Natural killer cell (primary cell): ENCODE results near the gene MN1. TPM values are rescaled to one million over a fixed set of nuclear protein-coding genes. Genes with fewer than 3 reads are reported as not detected.

ENCODE experiments used
- ATAC-seq, 3 donors: fragments of 150-1000 bp in 2 of 3; fragments of 200-7000 bp in 1 of 3; cut with Tn5 transposase; 1 replicate in 1 of 3; 2 replicates in 2 of 3; pipeline ENCODE4 v1.10.0; 2021; ENCODE audit warnings: mild to moderate bottlenecking in 2 of 3, moderate library complexity in 2 of 3
- DNase-seq, 2 donors: peaks; one replicate each; pipeline versions ENCODE4 v3.0.0 to v3.0.0-alpha.2; 2013 to 2021; ENCODE audit warnings: mixed read lengths in 1 of 2
- H3K27ac ChIP-seq: one replicate; pipeline ENCODE4 v1.5.1; 2013; ENCODE audit warnings: mild to moderate bottlenecking, low read length
- H3K27me3 ChIP-seq: one replicate; pipeline ENCODE4 v1.6.1; 2013; ENCODE audit warnings: low read length; ENCODE audit not compliant: control insufficient read depth, insufficient read depth
- H3K36me3 ChIP-seq: one replicate; pipeline ENCODE4 v1.6.1; 2013; ENCODE audit warnings: low read length; ENCODE audit not compliant: control insufficient read depth, insufficient read depth
- H3K4me1 ChIP-seq: one replicate; pipeline ENCODE4 v1.6.1; 2013; ENCODE audit warnings: low read length; ENCODE audit not compliant: control insufficient read depth, insufficient read depth
- H3K4me3 ChIP-seq: one replicate; pipeline ENCODE4 v1.5.1; 2013; ENCODE audit warnings: low read length
- H3K9me3 ChIP-seq: one replicate; pipeline ENCODE4 v1.6.1; 2013; ENCODE audit warnings: low read length; ENCODE audit not compliant: control insufficient read depth, insufficient read depth
- H3K27ac Mint-ChIP-seq, 2 donors: one replicate each; pipeline ENCODE4 v1.8.0; 2022; ENCODE audit warnings: mild to moderate bottlenecking in 2 of 2, mixed read lengths in 2 of 2, moderate library complexity in 1 of 2
- H3K27me3 Mint-ChIP-seq, 2 donors: one replicate each; pipeline ENCODE4 v1.8.0; 2022; ENCODE audit warnings: low read depth in 2 of 2, mixed read lengths in 2 of 2
- H3K36me3 Mint-ChIP-seq: one replicate; pipeline ENCODE4 v1.8.0; 2022; ENCODE audit warnings: mixed read lengths
- H3K4me1 Mint-ChIP-seq, 2 donors: one replicate each; pipeline ENCODE4 v1.8.0; 2022; ENCODE audit warnings: mixed read lengths in 2 of 2
- H3K4me3 Mint-ChIP-seq: one replicate; pipeline ENCODE4 v1.8.0; 2022; ENCODE audit warnings: mild to moderate bottlenecking, moderate library complexity, mixed read lengths
- H3K9me3 Mint-ChIP-seq, 2 donors: one replicate each; pipeline ENCODE4 v1.8.0; 2022; ENCODE audit warnings: mixed read lengths in 2 of 2
- CTCF ChIP-seq: fragments of 200-600 bp; IDR thresholded peaks from one replicate; pipeline ENCODE4 v1.8.0; 2022; ENCODE audit warnings: antibody characterized with exemption
- WGBS: methylation state at CpG from one replicate; pipeline ENCODE4 v1.1.7; 2013; ENCODE audit warnings: missing lambda C conversion rate; ENCODE audit not compliant: insufficient coverage; 5-methylcytosine and 5-hydroxymethylcytosine counted together
- intact Hi-C: fragments of 100-400 bp; cut with micrococcal nuclease; formaldehyde crosslinking; loops from one replicate; pipeline ENCODE4 v1.14.2; 2022
- total RNA-seq, 4 donors: library from RNA; stranded (reverse); fragments of 120-200 nt in 1 of 4; gene quantifications; one replicate each; pipeline versions ENCODE4 v1.2.3 to v1.2.4, GENCODE V29; 2013 to 2022

The MN1 gene
- total RNA-seq, 3 donors from 2014 or later (not counting 1 experiment from before 2014, with no cell fraction given) = 0.39 to 0.83 (median 0.82) TPM

GRCh38 chr22:27844656-27845591, 43.4 kb upstream of the MN1 start:
- WGBS = 96% methylated on average over 19 of the region's 20 CpGs
- DNase-seq (no peak), ATAC-seq (no peak)
- no peaks in the 10 kb centered on the region for H3K9me3 ChIP-seq
- peaks cover 16% of the 10 kb centered on the region for H3K36me3 ChIP-seq
- Mint-ChIP-seq H3K9me3 (no peaks in the 10 kb centered on the region), H3K36me3 (no peaks in the 10 kb centered on the region), H3K4me3 (no peak overlapping the region), H3K4me1 (peaks cover 0 to 14% of the 10 kb centered on the region in 2 donors), H3K27me3 (no peaks in the 10 kb centered on the region), H3K27ac (no peak overlapping the region)
- H3K27me3 ChIP-seq = no peaks in the 10 kb centered on the region
- no peaks in the 10 kb centered on the region for H3K4me1 ChIP-seq
- intact Hi-C loops = no loop called here
- H3K27ac ChIP-seq = no peak overlapping the region
- no peak for TF ChIP-seq CTCF
- H3K4me3 ChIP-seq = no peak overlapping the region

DNA sequence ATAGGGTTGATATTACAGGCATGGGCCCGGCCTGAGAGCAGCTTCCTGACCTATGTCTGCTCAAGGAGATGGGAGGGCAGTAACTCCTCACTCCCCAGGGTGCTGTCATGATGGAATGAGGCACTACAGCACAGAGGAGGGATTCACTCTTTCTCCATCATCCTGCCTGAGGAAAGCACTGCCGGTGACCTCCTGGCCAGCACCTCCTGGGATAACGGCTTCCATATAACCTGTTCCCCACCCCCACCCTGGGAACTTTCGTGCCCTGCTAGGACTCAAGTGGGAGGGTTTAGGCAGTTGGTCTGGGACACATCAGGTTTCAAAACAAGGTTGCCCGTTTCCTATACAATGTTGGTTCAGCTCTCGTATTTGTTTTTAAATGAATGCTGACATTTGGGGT, 42.7 kb upstream of the MN1 start:
- no peak overlapping the region for H3K27ac ChIP-seq
- Mint-ChIP-seq H3K27ac (no peak overlapping the region), H3K4me3 (no peak overlapping the region), H3K27me3 (no peaks in the 10 kb centered on the region), H3K9me3 (no peaks in the 10 kb centered on the region), H3K4me1 (peaks cover 0 to 14% of the 10 kb centered on the region in 2 donors), H3K36me3 (no peaks in the 10 kb centered on the region)
- peaks cover 12% of the 10 kb centered on the region for H3K36me3 ChIP-seq
- H3K27me3 ChIP-seq = no peaks in the 10 kb centered on the region
- intact Hi-C loops = no loop called here
- TF ChIP-seq CTCF = no peak
- no peaks in the 10 kb centered on the region for H3K4me1 ChIP-seq
- H3K9me3 ChIP-seq = no peaks in the 10 kb centered on the region
- ATAC-seq (no peak), DNase-seq (no peak)
- WGBS = 98% methylated on average over 6 of the region's 6 CpGs
- H3K4me3 ChIP-seq = no peak overlapping the region

- no peak overlapping the region for H3K4me3 Mint-ChIP-seq
- H3K36me3 Mint-ChIP-seq = no peaks in the 10 kb centered on the region
- intact Hi-C loops = no loop called here
- no peak overlapping the region for H3K27ac ChIP-seq
- H3K36me3 ChIP-seq = peaks cover 6% of the 10 kb centered on the region
- no peak overlapping the region for H3K27ac Mint-ChIP-seq
- no peaks in the 10 kb centered on the region for H3K9me3 ChIP-seq
- H3K9me3 Mint-ChIP-seq = no peaks in the 10 kb centered on the region
- no peak for DNase-seq
- no peaks in the 10 kb centered on the region for H3K27me3 ChIP-seq
- TF ChIP-seq CTCF = no peak
- no peak overlapping the region for H3K4me3 ChIP-seq
- H3K27me3 Mint-ChIP-seq = no peaks in the 10 kb centered on the region
- WGBS = 83% methylated on average over 7 of the region's 7 CpGs
- no peaks in the 10 kb centered on the region for H3K4me1 ChIP-seq
- ATAC-seq = no peak
- peaks cover 0 to 8% of the 10 kb centered on the region in 2 donors for H3K4me1 Mint-ChIP-seq
Observed at GRCh38 chr22:27843441-27843840, 41.9 kb upstream of the MN1 start.
